ENCODE data around the gene CTXN3.
"Not testable (repeated sequence)": the region's sequence is repeated elsewhere in the genome, so short reads cannot be mapped to it uniquely, and the experiment has no call there.

Gene CTXN3

DNA sequence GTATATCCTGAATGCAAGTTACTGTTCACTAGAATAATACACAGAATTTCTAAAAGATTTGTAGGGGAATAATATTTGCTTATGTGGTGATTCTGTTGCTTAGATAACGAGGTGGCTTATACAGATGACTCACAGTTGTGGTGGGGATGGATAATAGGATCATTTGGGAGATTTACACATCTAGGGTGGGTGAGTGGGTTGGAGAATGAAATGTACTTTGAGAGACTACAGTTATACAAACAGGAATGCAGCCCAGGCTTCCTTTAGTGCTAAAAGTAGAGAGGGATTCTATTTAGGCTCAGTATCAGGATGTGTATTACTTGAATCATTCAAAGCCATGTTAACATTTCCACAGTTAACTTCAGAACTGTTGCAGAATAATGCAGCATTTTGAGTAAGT is 1.8 kb downstream of the CTXN3 start:
- no peak for DNase-seq (ENCODE audit: low read depth)

DNA sequence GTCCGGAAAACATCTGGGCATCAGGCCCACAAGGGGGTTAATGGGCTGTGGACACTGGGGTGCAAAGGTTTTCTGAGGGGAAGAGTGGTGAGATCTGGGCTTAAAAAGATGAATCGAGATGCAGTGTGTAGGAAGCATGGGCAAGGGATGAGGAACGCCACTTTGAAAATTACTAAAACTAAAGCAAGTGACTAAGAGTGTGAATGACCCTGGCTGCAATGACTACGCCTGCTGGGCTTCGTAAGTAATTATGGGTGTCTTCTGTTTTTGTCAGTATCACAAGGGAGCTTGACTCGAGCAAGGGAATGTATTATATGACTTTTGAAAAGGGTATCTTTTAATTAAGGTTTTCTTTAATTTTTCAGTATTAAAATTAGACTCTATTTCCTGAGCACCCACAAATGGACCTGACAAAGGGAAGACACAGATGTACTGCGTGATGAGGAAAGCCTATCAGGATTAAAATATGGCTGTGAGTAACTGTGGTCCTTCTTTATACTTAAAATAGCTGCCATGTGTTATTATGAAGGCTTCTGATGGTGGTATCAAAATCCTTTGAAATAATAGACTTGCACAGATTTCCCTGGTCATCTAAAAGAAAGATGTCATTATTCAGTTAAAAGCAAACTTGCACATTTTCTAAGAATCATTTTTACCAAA is 4.2 kb downstream of the CTXN3 start:
- DNase-seq (ENCODE audit: low read depth), result no peak

GRCh38 chr5:127656825-127657224 is 7.9 kb downstream of the CTXN3 start:
- no peak for DNase-seq (ENCODE audit: low read depth)

GRCh38 chr5:127660047-127660733 is 11.3 kb downstream of the CTXN3 start:
- no peak for DNase-seq (ENCODE audit: low read depth)

- no peak for DNase-seq (ENCODE audit: low read depth)
Measured at GRCh38 chr5:127664093-127664492, 15.2 kb downstream of the CTXN3 start.

- DNase-seq (ENCODE audit: low read depth), result no peak
Measured at GRCh38 chr5:127665641-127666040, 16.8 kb downstream of the CTXN3 start.

GRCh38 chr5:127666043-127666716 is 17.3 kb downstream of the CTXN3 start:
- no peak for DNase-seq (ENCODE audit: low read depth)

- no peak for DNase-seq (ENCODE audit: low read depth)
Measured at GRCh38 chr5:127667926-127668325, 19.0 kb downstream of the CTXN3 start.

DNA sequence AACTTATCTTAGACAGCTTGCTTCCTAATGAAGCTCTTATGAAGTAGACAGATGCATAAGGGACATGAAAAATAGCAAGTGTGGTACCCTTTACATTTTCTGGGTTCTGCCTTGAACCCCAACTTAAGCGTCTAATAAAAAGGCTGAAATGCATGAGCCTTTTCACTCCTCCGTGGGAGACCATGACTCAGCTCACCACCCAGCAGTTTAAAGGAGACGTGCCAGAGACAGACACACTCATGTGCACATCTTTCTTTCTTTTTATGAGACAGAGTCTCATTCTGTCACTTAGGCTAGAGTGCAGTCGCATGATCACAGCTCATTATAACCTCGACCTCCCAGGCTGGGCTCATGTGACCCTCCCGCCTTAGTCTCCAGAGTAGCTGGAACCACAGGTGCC is 22.3 kb downstream of the CTXN3 start:
- no peak for DNase-seq (ENCODE audit: low read depth)

DNA sequence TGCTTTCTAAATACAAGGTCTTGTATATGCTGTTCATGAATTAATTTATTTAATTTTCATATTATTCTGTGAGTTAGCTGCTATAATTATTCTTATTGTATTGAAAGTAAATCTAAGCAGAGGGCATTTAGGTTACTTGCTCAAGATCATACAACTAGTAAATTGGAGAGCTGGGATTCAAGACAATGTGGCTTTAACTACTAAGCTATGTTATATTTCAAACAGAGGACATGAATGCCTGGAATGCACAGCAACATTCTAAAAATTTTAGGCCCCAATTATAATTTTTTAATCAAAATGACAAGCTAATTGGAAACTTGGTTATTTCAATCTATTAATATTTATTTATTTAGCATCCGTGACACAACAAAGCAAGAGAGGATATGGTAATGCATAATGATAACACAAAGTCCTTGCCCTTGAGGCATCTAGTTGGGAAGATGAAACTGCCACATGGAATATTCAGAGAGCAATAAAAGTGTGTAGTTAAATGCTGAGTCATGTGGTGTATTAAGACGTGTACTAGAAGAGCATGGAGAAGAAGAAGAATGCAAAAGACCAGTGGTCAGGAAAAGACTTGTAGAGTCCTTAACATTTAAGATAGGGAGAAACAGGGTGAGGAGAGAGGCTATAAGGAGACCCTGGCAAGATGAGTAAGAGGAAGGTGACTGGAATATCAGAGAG is 24.4 kb downstream of the CTXN3 start:
- DNase-seq (ENCODE audit: low read depth), result no peak

DNA sequence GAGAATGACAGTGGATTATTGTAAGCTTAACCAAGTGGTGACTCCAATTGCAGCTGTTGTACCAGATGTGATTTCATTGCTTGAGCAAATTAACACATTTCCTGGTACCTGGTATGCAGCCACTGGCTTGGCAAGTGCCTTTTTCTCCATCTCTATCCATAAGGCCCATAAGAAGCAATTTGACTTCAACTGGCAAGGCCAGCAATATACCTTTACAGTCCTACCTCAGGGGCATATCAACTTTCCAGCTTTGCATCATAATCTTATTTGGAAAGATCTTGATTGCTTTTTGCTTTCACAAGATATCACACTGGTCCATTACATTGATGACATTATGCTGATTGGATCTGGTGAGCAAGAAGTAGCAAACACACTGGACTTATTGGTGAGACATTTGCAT is 28.1 kb downstream of the CTXN3 start:
- not testable (repeated sequence) for DNase-seq (ENCODE audit: low read depth)

GRCh38 chr5:127679691-127680330 is 30.9 kb downstream of the CTXN3 start:
- not testable (repeated sequence) for DNase-seq (ENCODE audit: low read depth)

- DNase-seq (ENCODE audit: low read depth), result no peak
Measured at GRCh38 chr5:127680595-127680994, 31.7 kb downstream of the CTXN3 start.

DNA sequence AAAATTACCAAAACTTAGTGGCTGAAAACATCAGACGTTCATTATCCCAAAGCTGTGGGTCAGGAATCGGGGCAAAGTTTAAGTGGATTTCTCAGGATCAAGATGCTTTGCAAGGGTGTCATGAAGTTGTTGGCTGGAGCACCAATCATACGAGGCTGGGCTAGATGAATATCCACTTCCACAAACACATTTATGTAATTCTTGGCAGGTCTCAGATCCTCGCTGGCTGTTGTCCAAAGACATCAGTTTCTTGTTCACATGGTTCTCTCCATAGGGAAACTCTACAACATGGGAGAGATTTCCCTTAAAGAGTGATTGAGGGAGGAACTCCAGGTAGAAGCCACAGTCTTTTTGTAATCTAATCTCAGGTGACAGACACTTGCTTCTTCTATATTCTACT is 34.1 kb downstream of the CTXN3 start:
- DNase-seq (ENCODE audit: low read depth), result no peak

GRCh38 chr5:127684726-127685467 is 36.0 kb downstream of the CTXN3 start:
- DNase-seq (ENCODE audit: low read depth), result no peak

DNA sequence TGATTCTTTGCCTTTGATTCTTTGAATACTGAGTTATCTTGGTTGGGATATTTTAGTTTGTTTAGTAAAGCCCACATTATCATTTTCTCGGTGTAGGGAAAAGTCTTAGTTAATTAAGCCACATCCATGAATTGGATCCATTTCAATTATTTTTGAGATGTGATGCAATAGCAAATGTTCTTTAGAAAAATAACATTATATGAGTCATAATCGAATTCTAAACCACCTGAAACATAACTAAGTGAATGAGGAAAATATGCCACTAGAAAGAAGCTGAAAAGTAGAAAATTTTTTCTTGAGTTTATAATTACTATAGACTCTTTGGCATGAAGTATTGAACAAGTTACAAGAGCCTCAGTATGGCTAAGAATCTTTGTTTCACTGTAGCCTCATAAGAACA is 36.8 kb downstream of the CTXN3 start:
- no peak for DNase-seq (ENCODE audit: low read depth)

DNA sequence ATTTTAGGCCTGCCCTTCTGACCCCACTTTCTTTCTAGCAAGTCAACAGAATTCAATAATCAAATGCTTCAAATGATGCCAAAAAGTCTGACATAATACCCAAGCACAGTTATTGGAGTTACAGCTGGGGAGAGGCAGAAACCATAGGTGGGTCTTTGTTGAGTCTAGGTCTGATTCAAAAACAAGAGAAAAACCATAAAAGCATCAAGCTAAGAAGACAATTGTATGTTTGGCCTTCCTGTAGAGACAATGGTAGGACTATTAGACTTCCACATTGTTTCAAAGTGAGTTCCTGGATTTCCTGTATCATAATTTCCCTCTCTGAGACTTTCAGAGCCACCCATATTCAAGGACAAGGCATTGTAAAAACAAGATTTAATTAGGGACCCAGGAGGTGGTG is 37.5 kb downstream of the CTXN3 start:
- DNase-seq (ENCODE audit: low read depth), result no peak

- DNase-seq (ENCODE audit: low read depth), result no peak
Measured at GRCh38 chr5:127694518-127695171, 45.8 kb downstream of the CTXN3 start.

DNA sequence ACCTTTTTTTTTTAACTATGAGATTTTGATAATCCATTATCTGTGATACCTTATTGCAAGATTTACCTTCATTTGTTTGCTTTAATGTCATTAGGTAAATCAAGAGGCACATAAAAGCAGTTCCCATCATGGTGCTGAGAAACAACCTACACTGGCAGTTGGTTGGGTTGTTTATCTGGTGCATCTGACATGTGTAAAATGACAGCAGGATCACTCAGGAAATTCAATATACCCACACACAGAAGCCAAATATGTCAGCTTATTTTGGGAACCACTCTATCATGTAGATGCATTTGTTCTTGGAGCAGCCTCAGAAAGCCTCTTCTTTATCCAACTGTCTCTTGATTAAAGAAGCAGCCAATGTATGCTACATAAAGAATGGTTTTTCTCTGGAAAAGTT is 46.5 kb downstream of the CTXN3 start:
- no peak for DNase-seq (ENCODE audit: low read depth)

- DNase-seq (ENCODE audit: low read depth), result peak; percentile 39
Measured at GRCh38 chr5:127696683-127697082, 47.8 kb downstream of the CTXN3 start.

Measured in HS-27A (cell line).